IMR-90 (cell line): ENCODE results near the gene MYEOV. TPM values are rescaled to one million over a fixed set of nuclear protein-coding genes. Genes with fewer than 3 reads are reported as not detected.

Source experiments
- ATAC-seq: fragments of 200-7000 bp; cut with Tn5 transposase; 2 replicates; pipeline ENCODE4 v1.9.1; 2020; ENCODE audit warnings: low read depth, mild to moderate bottlenecking, moderate library complexity
- BruUV-seq: library from RNA; stranded (reverse); fragments of 400-500 nt; replicated peaks from 2 replicates; lab custom pipeline; 2021; lab: Mats Ljungman, UMichigan
- CTCF ChIA-PET: fragments of 300-600 bp; formaldehyde crosslinking; extraction: SDS; loops from one replicate; lab custom pipeline; 2021; ENCODE audit warnings: antibody characterized with exemption; lab: Yijun Ruan, JAX
- POLR2A ChIA-PET: fragments of 300-600 bp; sonication (Branson Sonifier 250); formaldehyde crosslinking; loops from one replicate; lab custom pipeline; 2022; ENCODE audit warnings: antibody characterized with exemption; ENCODE audit not compliant: unreplicated experiment; lab: Charles Lee
- DNase-seq: peaks from one replicate; pipeline ENCODE4 v3.0.0; 2013
- H2AFZ ChIP-seq: replicated peaks from 2 replicates; pipeline ENCODE3; 2013; ENCODE audit warnings: low read length, mild to moderate bottlenecking; ENCODE audit not compliant: poor library complexity
- H2AK5ac ChIP-seq: 2 replicates; pipeline ENCODE4 v1.6.1; 2013; ENCODE audit warnings: low read depth, low read length, inconsistent platforms
- H2AK9ac ChIP-seq: replicated peaks from 2 replicates; pipeline ENCODE3; 2013; ENCODE audit warnings: mild to moderate bottlenecking, low read depth, low read length, moderate library complexity; ENCODE audit not compliant: poor library complexity
- H2BK120ac ChIP-seq: 2 replicates; pipeline ENCODE4 v1.6.1; 2013; ENCODE audit warnings: low read depth, low read length, inconsistent platforms
- H2BK15ac ChIP-seq: 3 replicates; pipeline ENCODE4 v1.6.1; 2013; ENCODE audit warnings: low read depth, low read length, inconsistent platforms
- H2BK20ac ChIP-seq: 2 replicates; pipeline ENCODE4 v1.6.1; 2013; ENCODE audit warnings: low read depth, mild to moderate bottlenecking, inconsistent platforms, low read length, moderate library complexity
- H2BK5ac ChIP-seq: 2 replicates; pipeline ENCODE4 v1.6.1; 2013; ENCODE audit warnings: mild to moderate bottlenecking, low read depth, low read length, inconsistent platforms; ENCODE audit not compliant: poor library complexity, severe bottlenecking
- H3K14ac ChIP-seq: replicated peaks from 2 replicates; pipeline ENCODE4 v1.6.1; 2013; ENCODE audit warnings: low read depth, low read length, inconsistent platforms
- H3K18ac ChIP-seq: 2 replicates; pipeline ENCODE4 v1.6.1; 2013; ENCODE audit warnings: low read depth, low read length, control low read depth
- H3K23ac ChIP-seq: 2 replicates; pipeline ENCODE4 v1.6.1; 2013; ENCODE audit warnings: low read depth, low read length, inconsistent platforms
- H3K27ac ChIP-seq: 2 replicates; pipeline ENCODE4 v1.5.1; 2013; ENCODE audit warnings: mild to moderate bottlenecking, control low read depth, low read length; ENCODE audit not compliant: insufficient read depth
- H3K27me3 ChIP-seq: 2 replicates; pipeline ENCODE4 v1.6.1; 2013; ENCODE audit warnings: low read length; ENCODE audit not compliant: control insufficient read depth, insufficient read depth
- H3K36me3 ChIP-seq: 2 replicates; pipeline ENCODE4 v1.6.1; 2013; ENCODE audit warnings: low read length, mixed read lengths; ENCODE audit not compliant: control insufficient read depth, insufficient read depth
- H3K4ac ChIP-seq: 2 replicates; pipeline ENCODE4 v1.6.1; 2013; ENCODE audit warnings: low read depth, low read length, inconsistent platforms
- H3K4me1 ChIP-seq: 2 replicates; pipeline ENCODE4 v1.6.1; 2013; ENCODE audit warnings: low read length, mixed read lengths; ENCODE audit not compliant: control insufficient read depth, insufficient read depth
- H3K4me2 ChIP-seq: 2 replicates; pipeline ENCODE4 v1.6.1; 2013; ENCODE audit warnings: low read depth, mild to moderate bottlenecking, control low read depth, low read length, moderate library complexity
- H3K4me3 ChIP-seq: 2 replicates; pipeline ENCODE4 v1.5.1; 2013; ENCODE audit warnings: low read depth, mild to moderate bottlenecking, control low read depth, low read length, moderate library complexity; ENCODE audit not compliant: insufficient read depth
- H3K56ac ChIP-seq: 2 replicates; pipeline ENCODE4 v1.6.1; 2013; ENCODE audit warnings: low read length, inconsistent platforms; ENCODE audit not compliant: insufficient read depth; ENCODE audit errors: extremely low read depth
- H3K79me1 ChIP-seq, 2 experiments: 2 replicates each; pipeline ENCODE4 v1.6.1; 2013; ENCODE audit warnings: low read length in 2 of 2, inconsistent platforms in 1 of 2, low read depth in 1 of 2
- H3K9ac ChIP-seq: 2 replicates; pipeline ENCODE4 v1.6.1; 2013; ENCODE audit warnings: low read depth, low read length, control low read depth
- H3K9me1 ChIP-seq: 2 replicates; pipeline ENCODE4 v1.6.1; 2013; ENCODE audit warnings: low read length, inconsistent platforms; ENCODE audit not compliant: insufficient read depth
- H3K9me3 ChIP-seq: 2 replicates; pipeline ENCODE4 v1.6.1; 2013; ENCODE audit warnings: low read length; ENCODE audit not compliant: control insufficient read depth, insufficient read depth
- H4K20me1 ChIP-seq: 2 replicates; pipeline ENCODE4 v1.6.1; 2013; ENCODE audit warnings: low read length, inconsistent platforms; ENCODE audit not compliant: insufficient read depth
- H4K5ac ChIP-seq: 2 replicates; pipeline ENCODE4 v1.6.1; 2013; ENCODE audit warnings: mild to moderate bottlenecking, low read depth, low read length, control low read depth
- H4K8ac ChIP-seq, 2 experiments: 2 replicates each; pipeline ENCODE4 v1.6.1; 2013; ENCODE audit warnings: low read depth in 2 of 2, low read length in 2 of 2, control low read depth in 1 of 2, inconsistent platforms in 1 of 2
- H4K91ac ChIP-seq: 2 replicates; pipeline ENCODE4 v1.6.1; 2013; ENCODE audit warnings: low read depth, low read length, inconsistent platforms; ENCODE audit not compliant: insufficient read depth
- BHLHE40 ChIP-seq: fragments of 150-350 bp; IDR thresholded peaks from 2 replicates; pipeline ENCODE4 v1.6.1; 2016; ENCODE audit warnings: mild to moderate bottlenecking, low read depth, low read length
- CEBPB ChIP-seq: IDR thresholded peaks from 2 replicates; pipeline ENCODE4 v1.6.1; 2012; ENCODE audit warnings: low read depth, low read length, improper control_type of control experiment
- CHD1 ChIP-seq: IDR thresholded peaks from 2 replicates; pipeline ENCODE4 v1.6.1; 2012; ENCODE audit warnings: low read depth, low read length, improper control_type of control experiment
- ELK1 ChIP-seq: fragments of 150-350 bp; IDR thresholded peaks from 2 replicates; pipeline ENCODE4 v1.6.1; 2016; ENCODE audit warnings: low read depth, mild to moderate bottlenecking, low read length, moderate library complexity, borderline replicate concordance
- FOS ChIP-seq: fragments of 150-350 bp; IDR thresholded peaks from 2 replicates; pipeline ENCODE4 v1.6.1; 2016; ENCODE audit warnings: low read depth, low read length
- MAFK ChIP-seq: IDR thresholded peaks from 2 replicates; pipeline ENCODE4 v1.6.1; 2012; ENCODE audit warnings: low read depth, low read length, improper control_type of control experiment
- MAZ ChIP-seq: IDR thresholded peaks from 2 replicates; pipeline ENCODE4 v1.6.1; 2012; ENCODE audit warnings: low read depth, mild to moderate bottlenecking, low read length, improper control_type of control experiment, moderate library complexity, borderline replicate concordance
- MXI1 ChIP-seq: IDR thresholded peaks from 2 replicates; pipeline ENCODE4 v1.6.1; 2012; ENCODE audit warnings: low read depth, mild to moderate bottlenecking, low read length, moderate library complexity, borderline replicate concordance
- NFE2L2 ChIP-seq: fragments of 150-350 bp; IDR thresholded peaks from 2 replicates; pipeline ENCODE4 v1.6.1; 2016; ENCODE audit warnings: low read depth, mild to moderate bottlenecking, low read length
- POLR2A ChIP-seq: IDR thresholded peaks from 2 replicates; pipeline ENCODE4 v1.6.1; 2012; ENCODE audit warnings: mild to moderate bottlenecking, low read depth, low read length
- RAD21 ChIP-seq: IDR thresholded peaks from 2 replicates; pipeline ENCODE4 v1.6.1; 2012; ENCODE audit warnings: low read length, improper control_type of control experiment
- RCOR1 ChIP-seq: IDR thresholded peaks from 2 replicates; pipeline ENCODE4 v1.6.1; 2012; ENCODE audit warnings: mild to moderate bottlenecking, low read length, improper control_type of control experiment; ENCODE audit not compliant: insufficient replicate concordance
- RFX5 ChIP-seq: IDR thresholded peaks from 2 replicates; pipeline ENCODE4 v1.8.0; 2012; ENCODE audit warnings: low read depth, mild to moderate bottlenecking, low read length, moderate library complexity
- USF2 ChIP-seq: fragments of 150-350 bp; IDR thresholded peaks from 2 replicates; pipeline ENCODE4 v1.6.1; 2017; ENCODE audit warnings: mild to moderate bottlenecking, antibody characterized with exemption, low read length, low read depth
- WGBS, 2 experiments: methylation state at CpG; one replicate each; pipeline versions ENCODE4 v1.1.5 to v1.1.7; 2013; ENCODE audit warnings: missing lambda C conversion rate in 2 of 2; ENCODE audit not compliant: insufficient read length in 1 of 2; ENCODE audit errors: extremely low coverage in 2 of 2; 5-methylcytosine and 5-hydroxymethylcytosine counted together
- dilution Hi-C: fragments of 300-500 bp; cut with HindIII; formaldehyde crosslinking; loops from one replicate; pipeline ENCODE4 v1.14.3; 2018; ENCODE audit warnings: low sequenced_read_pairs; ENCODE audit not compliant: unreplicated experiment
- in situ Hi-C: fragments of 300-500 bp; cut with MboI; formaldehyde crosslinking; loops from 3 replicates; pipeline ENCODE4 v1.14.3; 2019; ENCODE audit warnings: low sequenced_read_pairs, inconsistent platforms, mixed read lengths
- intact Hi-C: fragments of 100-400 bp; cut with micrococcal nuclease; formaldehyde crosslinking; loops from 2 replicates; pipeline ENCODE4 v1.10.0; 2022
- polyA plus RNA-seq, 3 experiments: library from polyadenylated mRNA; depleted of rRNA; stranded (reverse); fragments of >200 nt; gene quantifications; 2 replicates each; pipeline ENCODE4 v1.2.3, GENCODE V29; 2012; ENCODE audit warnings: low replicate concordance in 1 of 3
- total RNA-seq: library from RNA; depleted of rRNA; stranded (reverse); fragments of >200 nt; gene quantifications from 2 replicates; pipeline ENCODE4 v1.2.3, GENCODE V29; 2012
- TF ChIP-seq, protein P1 (sequence below): conservative IDR thresholded peaks from 2 replicates; pipeline ENCODE4 v1.5.1; 2012; ENCODE audit warnings: mild to moderate bottlenecking, low read depth, low read length, improper control_type of control experiment

Gene MYEOV
- total and polyA plus RNA-seq, 2 of the 4 experiments (the other 2 are of a cell fraction): 5.8 to 6.8 TPM

DNA sequence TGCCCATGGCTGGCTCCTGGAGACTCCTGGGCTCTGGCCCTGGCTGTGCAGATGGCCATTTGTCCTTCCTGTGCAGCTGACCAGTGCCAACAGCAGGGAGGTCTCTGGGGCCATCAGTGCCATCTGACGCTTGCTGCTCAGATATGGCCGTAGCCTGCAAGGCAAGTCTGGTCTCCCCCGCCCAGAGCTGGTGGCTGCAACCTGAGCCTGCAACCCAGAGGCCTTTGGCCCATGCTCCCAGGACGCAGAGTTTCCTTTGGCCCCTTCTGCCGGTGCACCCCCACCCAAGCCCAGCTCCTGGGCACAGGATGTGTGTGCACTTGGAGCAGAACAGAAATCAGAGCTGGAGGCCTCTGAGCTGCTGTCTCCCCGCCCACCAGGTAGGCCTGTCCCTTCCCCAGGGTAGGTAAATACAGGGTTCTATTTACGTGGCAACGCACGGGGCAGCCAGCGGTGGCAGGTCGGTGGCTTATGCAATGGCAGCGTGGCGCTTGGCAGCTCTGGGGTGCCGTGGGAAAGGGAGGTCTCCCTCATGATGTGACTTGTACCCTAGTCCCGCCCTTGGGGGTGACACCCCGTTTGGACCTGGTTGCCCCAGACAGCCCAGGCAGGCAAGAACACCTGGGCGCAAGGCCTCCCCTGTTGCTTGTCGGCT, 21.0 kb upstream of the MYEOV start:
- BruUV-seq: no TSS peak
- H3K4ac ChIP-seq: no peak overlapping the region
- H3K56ac ChIP-seq: no peak overlapping the region
- DNase-seq: no peak
- H3K23ac ChIP-seq: no peak overlapping the region
- H4K8ac ChIP-seq: no peak overlapping the region
- no peaks in the 10 kb centered on the region for H3K9me1 ChIP-seq
- H2AK5ac ChIP-seq: no peak overlapping the region
- no peak overlapping the region for H2BK20ac ChIP-seq
- no peak overlapping the region for H3K4me3 ChIP-seq
- no peak overlapping the region for H3K14ac ChIP-seq
- no peak overlapping the region for H2BK120ac ChIP-seq
- H4K5ac ChIP-seq: no peak overlapping the region
- H2BK15ac ChIP-seq: no peak overlapping the region
- no peaks in the 10 kb centered on the region for H3K36me3 ChIP-seq
- H3K9me3 ChIP-seq: peaks cover 6% of the 10 kb centered on the region
- H3K18ac ChIP-seq: no peak overlapping the region
- no peak overlapping the region for H2BK5ac ChIP-seq
- H3K27me3 ChIP-seq: peaks cover 55% of the 10 kb centered on the region
- TF ChIP-seq RAD21 (no peak), CHD1 (no peak), MAFK (no peak), NFE2L2 (no peak), CEBPB (no peak), BHLHE40 (no peak), FOS (no peak), POLR2A (no peak), RCOR1 (no peak), MXI1 (no peak), USF2 (no peak), MAZ (no peak), ELK1 (no peak), RFX5 (no peak)
- TF ChIP-seq, protein P1, sequence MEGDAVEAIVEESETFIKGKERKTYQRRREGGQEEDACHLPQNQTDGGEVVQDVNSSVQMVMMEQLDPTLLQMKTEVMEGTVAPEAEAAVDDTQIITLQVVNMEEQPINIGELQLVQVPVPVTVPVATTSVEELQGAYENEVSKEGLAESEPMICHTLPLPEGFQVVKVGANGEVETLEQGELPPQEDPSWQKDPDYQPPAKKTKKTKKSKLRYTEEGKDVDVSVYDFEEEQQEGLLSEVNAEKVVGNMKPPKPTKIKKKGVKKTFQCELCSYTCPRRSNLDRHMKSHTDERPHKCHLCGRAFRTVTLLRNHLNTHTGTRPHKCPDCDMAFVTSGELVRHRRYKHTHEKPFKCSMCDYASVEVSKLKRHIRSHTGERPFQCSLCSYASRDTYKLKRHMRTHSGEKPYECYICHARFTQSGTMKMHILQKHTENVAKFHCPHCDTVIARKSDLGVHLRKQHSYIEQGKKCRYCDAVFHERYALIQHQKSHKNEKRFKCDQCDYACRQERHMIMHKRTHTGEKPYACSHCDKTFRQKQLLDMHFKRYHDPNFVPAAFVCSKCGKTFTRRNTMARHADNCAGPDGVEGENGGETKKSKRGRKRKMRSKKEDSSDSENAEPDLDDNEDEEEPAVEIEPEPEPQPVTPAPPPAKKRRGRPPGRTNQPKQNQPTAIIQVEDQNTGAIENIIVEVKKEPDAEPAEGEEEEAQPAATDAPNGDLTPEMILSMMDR: no peak
- no peak overlapping the region for H4K91ac ChIP-seq
- POLR2A ChIA-PET: no interaction called here
- no peak overlapping the region for H3K27ac ChIP-seq
- CTCF ChIA-PET: interaction anchor here (1.0 kb wide), 1 partner anchor 20 kb away, joined by 3 read pairs; no protein-coding TSS in a partner anchor
- H2AK9ac ChIP-seq: no peak overlapping the region
- H2AFZ ChIP-seq: no peak overlapping the region
- H4K20me1 ChIP-seq: no peaks in the 10 kb centered on the region
- WGBS, 2 experiments: 71% methylated on average over 10 of the region's 18 CpGs; no CpG with 5 or more reads in 1 of the 2 experiments
- dilution Hi-C loops: no loop called here
- no peak overlapping the region for H3K9ac ChIP-seq
- no peaks in the 10 kb centered on the region for H3K79me1 ChIP-seq
- in situ Hi-C loops: no loop called here
- no peak overlapping the region for H3K4me2 ChIP-seq
- no peaks in the 10 kb centered on the region for H3K4me1 ChIP-seq
- intact Hi-C loops: no loop called here
- no peak for ATAC-seq
